Measurements from ENCODE around the gene ARHGEF11.
"Not testable (repeated sequence)": the region's sequence is repeated elsewhere in the genome, so short reads cannot be mapped to it uniquely, and the experiment has no call there.

Gene ARHGEF11

DNA sequence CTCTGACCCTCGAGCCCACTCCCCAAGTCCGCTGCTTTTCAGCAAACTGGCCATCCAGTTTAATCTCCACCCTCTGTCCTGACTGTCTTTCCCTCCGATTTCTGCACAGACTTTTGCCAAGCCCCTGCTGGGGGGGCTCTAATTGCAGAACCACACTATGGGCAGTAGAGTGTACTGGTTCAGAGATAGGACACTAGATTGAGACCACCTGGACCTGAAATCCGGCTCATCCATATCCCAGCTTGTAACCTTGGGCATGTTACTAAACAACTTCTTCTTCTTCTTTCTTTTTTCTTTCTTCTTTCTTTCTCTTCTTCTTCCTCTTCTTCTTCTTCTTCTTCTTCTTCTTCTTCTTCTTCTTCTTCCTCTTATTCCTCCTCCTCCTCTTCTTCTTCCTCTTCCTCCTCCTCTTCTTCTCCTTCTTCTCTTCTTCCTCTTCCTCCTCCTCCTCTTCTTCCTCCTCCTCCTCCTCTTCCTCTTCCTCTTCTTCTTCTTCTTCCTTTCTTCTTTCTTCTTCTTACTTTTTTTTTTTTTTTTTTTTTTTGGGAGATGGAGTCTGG lies 117.4 kb downstream of the ARHGEF11 start:
- no peak for DNase-seq

DNA sequence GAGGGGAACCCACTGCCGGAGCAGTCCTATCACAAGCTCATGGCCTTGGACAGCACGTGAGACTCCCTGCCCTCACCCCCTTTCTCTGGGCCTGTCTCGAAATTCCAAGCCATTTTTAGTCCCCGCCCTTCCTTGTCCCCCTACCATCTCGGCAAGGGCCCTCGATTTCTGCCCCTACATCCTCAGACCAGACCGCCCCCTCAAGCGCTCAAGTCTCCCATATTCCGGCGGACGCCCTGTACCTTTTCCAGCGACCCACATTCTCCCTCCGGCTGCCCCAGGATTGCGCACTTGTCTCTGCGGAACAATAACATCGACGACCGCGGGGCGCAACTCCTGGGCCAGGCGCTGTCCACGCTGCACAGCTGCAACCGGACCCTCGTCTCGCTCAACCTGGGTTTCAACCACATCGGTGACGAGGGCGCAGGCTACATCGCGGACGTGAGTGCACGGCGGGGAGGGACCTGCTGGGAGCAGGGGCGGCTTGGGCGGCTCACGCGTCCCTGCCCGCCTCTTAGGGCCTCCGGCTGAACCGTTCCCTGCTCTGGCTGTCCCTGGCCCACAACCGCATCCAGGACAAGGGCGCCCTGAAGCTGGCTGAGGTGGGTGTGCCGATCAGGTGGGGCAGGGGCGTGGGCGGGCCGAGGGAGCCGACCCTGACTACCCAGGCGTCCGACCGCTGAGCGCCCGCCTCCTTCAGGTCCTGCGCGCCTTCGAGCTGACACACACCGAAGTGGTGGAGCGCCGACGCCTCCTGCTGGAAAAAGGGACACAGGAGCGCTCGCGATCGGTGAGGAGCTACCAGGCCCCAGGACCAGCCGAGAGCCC lies 118.1 kb downstream of the ARHGEF11 start:
- DNase-seq = peak in 1 of 2 experiments; percentile 73

GRCh38 chr1:156926695-156927094 lies 118.8 kb downstream of the ARHGEF11 start:
- not testable (repeated sequence) for DNase-seq

DNA sequence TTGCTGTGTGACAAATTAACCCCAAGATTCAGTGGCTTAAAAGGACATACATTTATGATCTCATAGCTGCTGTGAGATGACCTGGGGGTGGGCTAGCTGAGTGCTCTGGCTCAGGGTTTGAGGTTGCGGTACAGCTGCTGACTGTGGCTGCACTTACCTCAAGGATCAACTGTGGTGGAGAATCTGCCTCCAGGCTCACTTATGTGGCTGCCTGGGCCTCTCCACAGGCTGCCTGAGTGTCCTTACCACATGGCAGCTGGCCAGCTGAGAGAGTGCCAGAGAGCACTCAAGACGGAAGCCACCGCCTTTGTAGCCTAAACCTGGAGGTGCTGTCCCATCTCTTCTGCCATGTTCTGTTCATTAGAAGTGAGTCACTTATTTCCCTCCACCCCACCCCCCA lies 119.4 kb downstream of the ARHGEF11 start:
- DNase-seq = peak in 1 of 2 experiments; percentile 52

- no peak for DNase-seq
Measured at GRCh38 chr1:156925154-156926010, 120.2 kb downstream of the ARHGEF11 start.

DNA sequence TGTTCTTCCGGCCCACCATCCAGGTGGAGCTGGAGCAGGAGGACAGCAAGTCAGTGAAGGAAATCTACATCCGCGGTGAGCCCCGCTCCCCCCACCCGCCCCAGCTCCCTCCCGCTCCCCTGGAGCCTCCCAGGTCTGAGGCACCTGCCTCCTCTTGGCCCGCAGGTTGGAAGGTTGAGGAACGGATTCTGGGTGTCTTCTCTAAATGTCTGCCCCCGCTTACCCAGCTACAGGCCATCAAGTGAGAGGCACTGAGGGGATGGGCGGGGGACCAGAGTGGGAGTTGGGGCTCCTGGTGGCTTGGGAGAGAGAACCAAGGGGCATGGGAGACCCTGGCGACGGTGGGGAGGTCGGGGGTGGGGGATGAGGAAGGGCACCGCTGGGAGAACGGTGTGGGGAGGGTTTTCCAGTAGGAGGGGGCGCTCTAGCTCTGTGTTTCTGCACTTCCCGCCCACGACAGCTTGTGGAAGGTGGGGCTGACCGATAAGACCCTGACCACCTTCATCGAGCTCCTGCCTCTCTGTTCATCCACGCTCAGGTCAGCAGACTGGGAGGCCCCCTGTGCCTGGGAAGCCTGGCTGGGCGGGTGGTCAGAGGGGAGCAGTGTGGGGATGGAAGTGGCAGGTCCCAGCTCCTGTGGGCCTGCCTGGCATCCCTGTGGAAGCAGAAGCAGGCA lies 120.9 kb downstream of the ARHGEF11 start:
- no peak for DNase-seq

DNA sequence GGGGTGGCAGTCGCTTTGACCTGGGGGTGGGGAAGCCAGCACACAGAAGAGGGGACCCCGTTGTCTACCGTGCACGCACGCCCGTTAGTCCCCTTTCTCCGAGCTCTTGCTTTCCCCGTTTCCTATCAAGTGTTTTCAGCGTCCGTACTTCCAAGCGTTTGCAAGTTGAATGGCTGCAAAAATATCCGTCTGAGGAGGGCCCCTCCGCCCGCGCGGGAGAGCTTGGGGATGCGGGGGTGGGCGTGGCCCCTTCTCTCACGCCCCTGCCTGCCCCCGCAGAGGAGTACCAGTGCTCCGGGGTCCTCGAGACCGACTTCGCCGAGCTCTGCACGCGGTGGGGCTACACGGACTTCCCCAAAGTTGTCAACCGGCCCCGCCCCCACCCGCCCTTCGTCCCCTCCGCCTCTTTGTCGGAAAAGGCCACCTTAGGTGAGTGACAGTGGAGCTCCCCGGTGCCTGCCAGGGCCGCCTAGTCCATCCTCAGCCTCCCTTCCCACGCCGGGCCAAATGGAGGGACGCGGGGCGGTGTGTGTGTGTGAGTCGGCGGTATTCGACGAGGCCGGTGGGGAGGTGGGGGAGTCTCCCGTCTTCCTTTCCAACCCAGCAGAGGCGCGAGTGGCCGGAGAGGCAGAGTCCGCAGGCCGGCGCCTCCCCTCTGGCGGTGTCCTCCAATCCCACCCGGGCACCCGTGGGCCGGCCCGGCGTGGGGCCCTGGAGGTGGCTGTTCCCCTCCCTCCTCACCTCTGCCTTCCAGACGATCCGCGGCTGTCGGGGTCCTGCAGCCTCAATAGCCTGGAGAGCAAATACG lies 121.7 kb downstream of the ARHGEF11 start:
- no peak for DNase-seq

- no peak for DNase-seq
Measured at GRCh38 chr1:156922986-156923669, 122.4 kb downstream of the ARHGEF11 start.

GRCh38 chr1:156921053-156921529 lies 124.5 kb downstream of the ARHGEF11 start:
- no peak for DNase-seq

- peak in 1 of 2 experiments; percentile 66 for DNase-seq
Measured at GRCh38 chr1:156920233-156921052, 125.1 kb downstream of the ARHGEF11 start, which contains the start of gene LRRC71. Gene LRRC71 (plus strand): TSS chr1:156920632. CDS start chr1:156920804, 172 bp downstream.

DNA sequence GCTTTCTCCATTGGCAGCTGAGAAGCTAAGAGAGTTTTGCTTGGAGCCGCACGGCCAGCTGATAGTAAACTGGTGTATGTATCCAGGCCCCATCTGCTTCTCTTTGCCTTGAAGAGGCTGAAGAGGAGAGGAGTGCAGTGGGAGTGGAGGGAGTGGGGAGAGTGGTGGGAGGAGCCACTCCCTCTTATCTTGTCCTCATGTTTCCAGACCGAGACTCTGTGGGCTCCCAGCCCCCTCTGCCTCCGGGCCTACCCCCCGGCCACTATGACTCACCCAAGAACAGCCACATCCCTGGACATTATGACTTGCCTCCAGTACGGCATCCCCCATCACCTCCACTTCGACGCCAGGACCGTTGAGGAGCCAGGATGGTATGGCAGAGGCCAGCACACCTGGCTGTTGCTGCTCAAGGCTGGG lies 131.1 kb downstream of the ARHGEF11 start:
- DNase-seq = no peak

GRCh38 chr1:156913809-156914387 lies 131.6 kb downstream of the ARHGEF11 start:
- no peak for DNase-seq

- DNase-seq = peak in 1 of 2 experiments; percentile 21
Measured at GRCh38 chr1:156912861-156913808, 132.4 kb downstream of the ARHGEF11 start.

- no peak for DNase-seq
Measured at GRCh38 chr1:156912310-156912709, 133.2 kb downstream of the ARHGEF11 start.

DNA sequence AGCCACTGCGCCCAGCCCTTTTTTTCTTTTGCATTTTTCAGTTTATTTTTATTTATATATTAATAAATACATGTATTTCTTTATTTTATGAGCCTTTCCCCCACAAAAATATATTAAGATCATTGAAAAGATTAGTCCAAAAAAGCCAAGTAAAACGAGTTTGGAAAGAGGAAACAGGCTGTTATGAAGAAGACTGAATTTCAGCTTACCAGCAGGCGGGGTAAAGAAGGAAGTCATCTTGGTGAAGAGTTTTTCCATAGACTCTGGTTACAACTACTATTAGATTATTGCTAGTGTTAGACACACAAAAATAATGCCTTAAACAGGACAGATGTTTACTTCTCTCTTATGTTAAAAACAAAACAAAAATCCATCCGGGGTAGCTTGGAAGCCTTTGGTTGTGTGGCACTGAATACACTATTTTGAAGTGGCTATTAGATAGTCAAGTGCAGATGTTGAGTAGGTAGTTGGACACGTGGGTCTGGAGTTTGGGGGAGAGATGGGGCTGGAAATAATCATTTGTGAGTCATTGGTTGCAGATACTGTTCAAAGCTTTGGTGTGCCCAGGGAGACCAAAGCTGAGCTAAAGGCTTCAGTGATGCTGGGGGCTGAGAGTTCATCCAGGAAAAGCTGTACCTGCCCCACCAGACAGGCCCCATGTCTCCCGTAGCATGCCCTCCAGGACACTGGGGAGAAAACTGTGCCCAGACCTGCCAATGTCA lies 133.8 kb downstream of the ARHGEF11 start:
- no peak for DNase-seq

GRCh38 chr1:156910309-156910782 lies 135.2 kb downstream of the ARHGEF11 start:
- peak in 1 of 2 experiments; percentile 14 for DNase-seq

DNA sequence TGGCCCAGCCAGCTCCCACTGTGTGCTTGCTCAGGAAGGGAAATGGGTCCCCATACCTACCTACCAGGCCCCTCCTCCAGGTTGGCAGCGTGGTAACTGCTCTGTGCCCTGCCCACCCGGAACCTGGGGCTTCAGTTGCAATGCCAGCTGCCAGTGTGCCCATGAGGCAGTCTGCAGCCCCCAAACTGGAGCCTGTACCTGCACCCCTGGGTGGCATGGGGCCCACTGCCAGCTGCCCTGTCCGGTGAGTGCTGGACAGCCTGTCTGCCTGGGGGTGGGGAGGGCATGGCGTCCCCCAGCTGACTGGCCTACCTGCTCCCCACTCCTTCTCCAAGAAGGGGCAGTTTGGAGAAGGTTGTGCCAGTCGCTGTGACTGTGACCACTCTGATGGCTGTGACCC lies 135.9 kb downstream of the ARHGEF11 start:
- no peak for DNase-seq

DNA sequence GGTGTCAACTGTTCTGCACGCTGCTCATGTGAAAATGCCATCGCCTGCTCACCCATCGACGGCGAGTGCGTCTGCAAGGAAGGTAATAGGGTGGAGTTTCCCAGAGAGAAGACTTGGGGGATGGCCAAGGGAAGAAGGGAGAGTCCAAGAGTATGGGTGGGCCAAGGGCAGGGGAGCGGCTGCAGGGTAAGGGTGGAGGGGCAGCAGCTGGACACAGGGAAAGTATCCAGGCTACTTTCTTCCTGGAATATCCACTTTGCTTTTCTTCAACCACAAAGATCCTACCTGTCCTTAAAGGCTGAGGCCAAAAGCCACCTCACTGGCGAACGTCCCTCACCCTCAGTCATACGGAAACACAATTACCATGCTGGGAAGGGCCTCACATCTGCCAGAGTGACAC lies 136.6 kb downstream of the ARHGEF11 start:
- DNase-seq = no peak

All from NCI-H446 (cell line).